Fibroblast of skin of right biceps (primary cell): ENCODE data around the gene GIPC3.

ENCODE experiments used
- DNase-seq: peaks from one replicate; pipeline ENCODE4 v3.0.0-alpha.2; 2013

The GIPC3 gene

DNA sequence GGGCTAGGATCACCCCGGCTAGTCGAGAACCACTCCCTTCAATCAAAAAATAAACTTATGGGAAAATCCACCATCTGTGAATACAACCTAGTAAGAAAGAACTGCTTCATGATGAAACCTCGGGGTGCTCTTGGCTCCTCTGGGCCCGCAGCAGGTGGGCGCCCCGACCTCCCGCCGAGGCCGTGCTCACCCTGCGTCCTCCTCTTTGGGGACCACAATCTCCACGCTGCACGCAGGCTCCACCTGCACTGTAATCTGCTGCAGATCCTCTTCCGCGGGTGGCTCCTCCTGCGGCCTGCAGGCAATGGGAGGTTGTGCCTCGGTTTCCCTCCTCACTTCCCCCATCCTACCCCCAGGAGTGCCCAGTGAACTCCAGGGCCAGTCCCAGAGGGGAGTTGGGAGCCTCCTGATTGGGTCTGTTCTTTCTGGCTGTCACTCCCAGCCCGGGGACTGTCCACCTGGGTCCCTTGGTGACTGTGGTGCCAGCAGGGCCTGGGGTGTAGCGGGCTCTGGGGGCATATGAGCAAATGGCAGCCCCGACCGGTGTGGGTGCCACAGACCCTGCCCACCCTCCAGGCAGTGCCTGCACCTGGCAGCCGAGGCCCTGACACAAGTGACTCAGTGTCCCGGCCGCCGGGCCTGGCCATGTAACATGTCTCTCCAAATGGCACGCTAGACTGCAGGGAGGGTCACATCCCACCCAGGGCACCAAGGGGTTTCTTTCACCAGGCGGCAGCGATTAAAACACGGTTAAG lies 56.4 kb downstream of the GIPC3 start:
- no peak for DNase-seq

DNA sequence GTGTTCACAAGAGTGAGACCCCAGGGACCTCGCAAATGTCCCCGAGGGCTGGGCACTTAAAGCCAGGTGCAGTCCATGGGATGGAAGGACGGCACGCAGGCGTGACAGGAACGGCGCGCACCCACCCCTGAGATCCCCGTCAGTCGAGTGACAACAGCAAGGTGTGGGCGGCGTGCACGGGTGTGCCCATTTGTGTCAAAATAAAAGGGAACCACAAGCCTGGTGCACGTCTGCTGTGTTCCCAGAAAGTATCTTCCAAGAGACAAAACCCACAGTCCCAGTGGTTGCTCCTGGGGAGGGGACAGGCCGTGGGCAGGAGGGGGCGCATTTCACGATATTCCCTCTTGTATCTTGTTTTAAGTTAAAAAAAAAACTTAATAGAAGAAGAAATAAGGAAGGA lies 57.0 kb downstream of the GIPC3 start:
- DNase-seq = no peak
